GM12873 (cell line): ENCODE results near the gene MAP2K7.
A peak's percentile ranks its signal among the peaks of the same experiment; 100 is the strongest.

Experiments used
- TF ChIP-seq, protein P1 (sequence below): IDR thresholded peaks from 2 replicates; pipeline ENCODE4 v1.5.1; 2012; ENCODE audit warnings: low read depth, mild to moderate bottlenecking, moderate library complexity, low read length, control low read depth; ENCODE audit not compliant: insufficient read depth; ENCODE audit errors: missing control alignments

MAP2K7 gene

DNA sequence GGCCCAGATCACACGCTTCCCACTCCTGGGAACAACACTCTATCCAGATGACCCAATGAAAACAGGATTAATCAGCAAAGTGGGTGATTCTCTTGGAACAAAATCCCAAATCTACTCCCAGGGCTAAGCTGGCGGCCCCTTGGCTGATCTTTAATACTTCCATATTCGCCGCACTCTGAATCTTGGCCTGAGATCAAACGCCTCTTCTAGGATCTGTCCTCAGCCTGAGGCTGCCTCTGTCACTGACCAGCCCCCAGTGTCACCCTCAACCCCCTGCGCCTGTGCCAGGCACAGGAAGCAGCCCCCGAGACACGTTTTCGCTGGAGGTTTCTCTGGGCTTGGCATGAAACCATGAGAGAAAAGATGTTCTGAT, 24.6 kb downstream of the MAP2K7 start:
- TF ChIP-seq, protein P1, sequence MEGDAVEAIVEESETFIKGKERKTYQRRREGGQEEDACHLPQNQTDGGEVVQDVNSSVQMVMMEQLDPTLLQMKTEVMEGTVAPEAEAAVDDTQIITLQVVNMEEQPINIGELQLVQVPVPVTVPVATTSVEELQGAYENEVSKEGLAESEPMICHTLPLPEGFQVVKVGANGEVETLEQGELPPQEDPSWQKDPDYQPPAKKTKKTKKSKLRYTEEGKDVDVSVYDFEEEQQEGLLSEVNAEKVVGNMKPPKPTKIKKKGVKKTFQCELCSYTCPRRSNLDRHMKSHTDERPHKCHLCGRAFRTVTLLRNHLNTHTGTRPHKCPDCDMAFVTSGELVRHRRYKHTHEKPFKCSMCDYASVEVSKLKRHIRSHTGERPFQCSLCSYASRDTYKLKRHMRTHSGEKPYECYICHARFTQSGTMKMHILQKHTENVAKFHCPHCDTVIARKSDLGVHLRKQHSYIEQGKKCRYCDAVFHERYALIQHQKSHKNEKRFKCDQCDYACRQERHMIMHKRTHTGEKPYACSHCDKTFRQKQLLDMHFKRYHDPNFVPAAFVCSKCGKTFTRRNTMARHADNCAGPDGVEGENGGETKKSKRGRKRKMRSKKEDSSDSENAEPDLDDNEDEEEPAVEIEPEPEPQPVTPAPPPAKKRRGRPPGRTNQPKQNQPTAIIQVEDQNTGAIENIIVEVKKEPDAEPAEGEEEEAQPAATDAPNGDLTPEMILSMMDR = no peak

DNA sequence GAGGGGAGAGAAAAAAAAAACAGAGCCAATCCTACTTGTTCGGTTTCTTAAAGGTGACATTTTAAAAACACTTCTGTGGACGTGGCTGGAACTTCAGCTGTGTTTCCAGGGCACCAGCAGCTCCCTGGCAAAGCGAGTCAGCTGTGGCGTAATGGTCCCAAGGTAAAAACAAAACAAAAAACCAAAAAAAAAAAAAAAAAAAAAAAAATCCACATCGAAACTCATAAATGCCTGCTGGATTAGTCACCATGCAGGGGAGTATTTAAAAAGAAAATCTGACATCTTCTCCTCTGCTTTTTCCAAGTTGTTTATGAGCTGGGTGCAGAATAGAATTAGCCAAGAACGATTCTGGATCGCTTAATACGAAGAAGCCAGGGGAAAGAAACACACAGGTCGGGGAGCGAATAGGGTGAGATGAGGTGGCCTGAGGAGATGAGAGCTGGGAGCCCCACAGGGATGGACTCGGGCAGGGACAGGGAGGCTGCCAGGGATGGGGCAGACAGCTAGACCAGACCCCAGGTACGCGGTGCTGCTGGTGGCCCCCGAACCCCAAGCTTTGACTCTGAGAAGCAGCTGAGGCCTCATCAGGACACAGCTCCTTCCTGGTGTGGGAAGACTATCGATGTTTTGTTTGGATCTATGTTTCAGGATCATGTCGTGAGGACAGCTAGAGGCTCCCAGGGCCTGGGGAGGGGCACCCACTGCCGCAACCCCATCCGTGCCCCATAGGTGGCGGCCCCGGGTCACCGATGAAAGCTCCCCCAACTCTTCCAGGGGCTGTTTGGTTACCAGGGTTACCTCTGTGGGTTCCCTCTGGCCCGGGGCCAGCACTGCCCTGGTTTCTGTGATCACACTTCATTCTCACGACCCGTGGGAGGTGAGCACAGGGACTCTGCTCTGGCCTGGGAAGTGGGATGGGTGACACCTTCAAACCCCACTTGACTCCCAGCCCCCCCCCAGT, 25.3 kb downstream of the MAP2K7 start:
- TF ChIP-seq, protein P1 = peak; percentile 68

DNA sequence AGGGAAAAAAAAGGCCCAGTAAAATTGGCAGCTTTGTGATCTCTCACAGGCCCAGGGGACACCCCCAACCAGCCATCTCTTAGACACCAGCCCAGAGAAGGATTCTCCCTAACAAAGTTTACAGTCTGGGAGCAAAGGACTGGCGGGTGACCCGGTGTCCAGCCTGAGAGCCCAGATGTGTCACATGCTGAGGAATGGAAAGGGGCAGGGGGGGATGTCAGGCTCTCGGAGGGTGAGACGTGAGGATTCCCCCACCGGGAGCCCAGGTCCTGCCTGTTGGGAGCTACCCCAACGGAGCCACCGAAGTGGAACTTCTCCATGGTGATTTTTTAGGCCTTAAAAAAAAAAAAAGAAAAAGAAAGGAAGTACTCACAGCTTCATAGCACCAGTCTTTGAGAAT, 27.1 kb downstream of the MAP2K7 start:
- TF ChIP-seq, protein P1 = no peak

DNA sequence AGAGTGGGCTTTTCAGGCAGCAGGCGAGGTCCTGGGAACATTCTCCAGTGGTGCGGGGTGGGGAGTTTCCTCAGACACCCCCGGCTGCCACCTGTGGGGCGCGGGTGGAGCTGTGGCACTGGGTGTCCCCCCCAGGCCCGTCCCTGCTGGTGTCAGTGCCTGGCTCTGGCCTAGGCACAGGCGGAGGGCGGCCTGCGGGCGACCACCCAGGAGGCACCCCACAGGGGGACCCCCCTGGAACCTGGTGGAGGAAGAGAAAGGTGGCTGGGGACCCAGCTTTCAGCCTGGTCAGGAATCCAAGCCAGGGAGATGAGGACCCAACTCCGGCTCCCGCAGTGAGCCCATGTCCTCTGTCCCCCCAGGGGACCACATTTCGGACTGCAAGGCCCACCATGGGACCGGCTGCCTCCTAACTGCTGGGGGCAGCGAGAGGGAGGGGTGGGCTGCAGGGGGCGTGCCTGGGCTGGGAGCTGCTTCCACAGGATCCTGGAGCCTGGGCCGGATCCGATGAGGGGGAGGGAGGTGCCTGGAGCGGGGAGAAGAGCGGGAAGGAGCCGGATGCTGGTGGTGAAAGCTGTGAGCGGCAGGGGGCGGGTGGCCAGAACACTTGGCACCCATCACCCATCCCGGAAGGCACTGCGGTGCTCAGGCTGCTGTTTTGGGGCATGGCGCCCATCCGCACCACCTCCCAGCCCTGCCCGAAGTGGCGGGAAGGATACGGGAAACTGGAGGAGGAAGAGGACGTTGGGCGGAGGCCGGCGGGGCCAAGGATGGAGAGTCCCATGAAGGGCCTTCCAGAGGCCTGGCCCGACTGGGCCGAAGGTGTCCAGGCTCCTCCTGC, 27.8 kb downstream of the MAP2K7 start:
- TF ChIP-seq, protein P1 = no peak

DNA sequence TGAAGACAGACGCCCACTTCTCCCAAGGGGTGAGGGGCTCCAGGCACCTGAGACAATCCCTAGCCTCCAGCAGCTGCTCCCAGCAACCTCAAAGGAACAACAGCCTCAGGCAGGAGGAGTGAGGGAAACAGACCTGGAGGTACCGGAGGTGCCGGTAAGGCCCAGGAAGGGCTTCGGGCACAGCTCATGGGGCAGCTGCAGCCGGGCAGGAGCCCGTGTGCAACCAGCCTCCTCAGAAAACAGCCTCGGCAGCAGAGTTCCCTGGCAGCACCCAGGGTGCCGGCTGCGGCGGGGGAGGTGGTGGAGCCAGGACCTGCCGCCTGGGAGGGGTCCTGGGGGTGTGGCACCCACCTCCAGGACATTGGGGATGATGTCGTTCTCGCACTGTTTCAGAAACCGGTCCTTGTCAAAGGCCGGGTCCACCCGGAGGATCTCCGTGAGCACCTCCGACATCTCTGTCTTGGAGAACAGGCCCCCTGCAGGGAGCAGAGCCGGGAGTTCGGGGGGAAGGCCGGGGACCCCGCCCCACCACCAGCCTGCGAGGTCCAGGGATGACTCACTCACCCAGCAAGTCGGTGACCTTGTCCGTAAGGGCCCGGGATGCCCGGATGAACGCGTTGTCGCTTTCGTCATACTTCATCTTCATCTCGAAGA, 28.7 kb downstream of the MAP2K7 start:
- TF ChIP-seq, protein P1 = no peak

DNA sequence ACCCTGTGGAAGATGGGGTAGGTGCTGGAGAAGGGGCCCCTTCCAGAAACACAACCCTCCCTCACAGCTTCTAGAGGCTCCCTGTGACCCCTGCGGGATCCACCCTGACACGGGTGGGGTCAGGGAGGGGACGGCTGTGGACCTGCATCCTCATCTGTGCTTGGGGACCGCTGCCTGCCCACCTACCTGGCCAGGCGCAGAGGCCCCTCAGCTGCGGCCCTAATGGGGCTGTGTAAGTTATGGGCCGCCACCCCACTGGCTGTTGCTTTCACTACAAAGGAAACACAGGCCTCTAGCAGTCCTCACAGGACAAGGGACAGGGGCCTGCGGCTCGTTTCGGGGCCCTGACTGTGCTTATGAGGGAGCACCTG, 29.2 kb downstream of the MAP2K7 start:
- TF ChIP-seq, protein P1 = no peak

DNA sequence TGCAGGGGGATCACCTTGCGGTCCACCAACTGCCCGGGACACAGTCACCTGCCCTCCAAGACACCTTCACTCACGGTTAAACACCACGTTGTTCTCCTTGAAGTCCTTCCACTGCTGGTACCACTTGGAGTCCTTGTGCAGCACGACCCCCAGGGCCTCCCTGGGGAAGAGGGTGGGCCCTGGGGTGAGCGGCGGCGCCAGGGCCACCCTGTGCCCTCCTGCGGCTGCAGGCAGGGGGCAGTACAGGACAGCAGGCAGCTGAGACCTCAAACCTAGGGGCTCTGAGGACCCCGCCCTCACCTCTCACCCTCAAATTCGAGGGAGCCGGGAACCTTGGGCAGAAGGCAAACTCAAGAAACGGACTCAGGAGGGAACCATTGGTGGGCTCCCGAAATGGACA, 29.7 kb downstream of the MAP2K7 start:
- TF ChIP-seq, protein P1 = peak; percentile 23
